GM21786 (cell line): ENCODE results near the gene CDC42EP5.

Source experiments
- ATAC-seq: cut with Tn5 transposase; IDR thresholded peaks from one replicate; pipeline ENCODE4 v1.9.1; 2021; ENCODE audit not compliant: unreplicated experiment

CDC42EP5 gene

GRCh38 chr19:54462655-54463530 lies 10.2 kb downstream of the CDC42EP5 start:
- no peak for ATAC-seq

GRCh38 chr19:54462047-54462654 lies 10.9 kb downstream of the CDC42EP5 start:
- no peak for ATAC-seq

DNA sequence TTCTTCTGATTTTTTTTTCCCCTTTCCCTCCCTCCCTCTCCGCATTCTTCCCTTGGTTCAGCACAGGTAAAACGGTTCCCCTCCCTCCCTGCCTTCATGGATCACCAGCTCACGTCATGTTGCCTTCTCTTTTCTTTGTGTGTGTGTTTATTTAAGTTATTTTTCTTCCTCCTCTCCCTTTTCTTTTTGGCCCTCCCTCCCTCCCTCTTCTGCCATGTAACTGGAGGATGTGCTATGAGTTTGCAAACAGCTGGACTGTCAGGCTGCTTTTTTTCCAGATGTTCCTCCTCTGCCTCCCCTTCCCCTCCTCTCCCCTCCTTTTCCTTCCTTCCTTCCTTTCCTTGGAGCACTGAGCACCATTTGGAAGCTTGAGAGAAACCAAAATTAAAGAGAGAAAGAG lies 11.5 kb downstream of the CDC42EP5 start:
- ATAC-seq: no peak

DNA sequence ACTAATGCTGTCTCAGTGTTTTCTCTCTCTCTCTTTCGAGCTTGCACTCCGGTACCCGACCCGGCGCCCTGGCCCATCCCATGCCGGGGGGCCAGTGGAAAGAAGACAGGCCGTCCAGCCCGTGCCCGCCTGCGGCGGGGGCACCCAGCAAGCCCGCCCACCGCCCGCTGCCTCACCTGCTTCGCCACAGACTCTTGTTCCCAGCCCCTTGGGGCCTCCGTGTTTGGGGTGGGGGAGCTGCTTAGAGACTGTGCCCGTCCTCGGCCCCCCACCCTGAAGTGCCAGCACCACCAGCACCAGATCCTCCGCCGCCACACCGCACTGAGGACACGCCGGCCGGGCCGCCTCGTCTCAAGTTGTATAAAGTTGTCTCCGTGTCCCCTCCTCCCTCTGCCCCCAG lies 11.9 kb downstream of the CDC42EP5 start:
- ATAC-seq: no peak

DNA sequence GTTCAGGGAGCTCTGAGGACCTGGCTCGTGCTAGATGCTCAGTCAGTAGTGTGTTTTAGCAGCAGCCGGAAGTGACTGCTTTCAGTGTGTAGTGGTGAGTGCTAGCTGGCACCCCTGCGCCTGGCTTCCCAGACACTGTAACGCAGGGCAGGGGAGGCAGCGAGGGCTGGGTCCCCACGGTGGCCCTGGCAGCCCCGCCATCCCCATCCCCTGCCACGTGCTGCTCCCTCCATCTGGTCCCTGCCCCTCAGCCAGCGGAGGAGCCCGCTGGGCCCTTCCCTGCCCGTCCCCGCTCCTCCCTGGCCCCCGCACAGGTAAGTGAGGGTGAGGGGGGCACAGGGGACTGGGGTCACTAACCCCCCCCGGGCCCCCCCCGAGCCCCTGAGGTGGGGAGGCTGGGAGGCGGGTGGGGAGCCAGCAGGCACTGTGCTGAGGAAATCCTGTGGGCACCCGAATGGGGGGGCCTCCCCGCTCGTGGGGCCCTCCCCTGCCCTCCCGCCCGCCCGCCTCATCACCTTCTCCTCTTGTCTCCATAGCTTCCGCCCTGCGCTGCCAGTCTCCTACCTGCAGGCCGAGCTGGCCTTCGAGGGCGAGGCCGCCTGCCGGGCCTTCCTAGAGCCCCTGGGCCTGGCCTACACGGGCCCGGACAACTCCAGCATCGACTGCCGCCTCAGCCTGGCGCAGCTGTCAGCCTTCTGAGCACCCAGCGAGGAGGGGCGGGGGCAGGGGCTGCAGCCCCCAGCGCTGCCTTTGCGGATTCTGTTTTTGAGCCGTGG lies 12.7 kb downstream of the CDC42EP5 start:
- no peak for ATAC-seq

- no peak for ATAC-seq
These were observed 13.5 kb downstream of the CDC42EP5 start for GRCh38 chr19:54459282-54460229.

DNA sequence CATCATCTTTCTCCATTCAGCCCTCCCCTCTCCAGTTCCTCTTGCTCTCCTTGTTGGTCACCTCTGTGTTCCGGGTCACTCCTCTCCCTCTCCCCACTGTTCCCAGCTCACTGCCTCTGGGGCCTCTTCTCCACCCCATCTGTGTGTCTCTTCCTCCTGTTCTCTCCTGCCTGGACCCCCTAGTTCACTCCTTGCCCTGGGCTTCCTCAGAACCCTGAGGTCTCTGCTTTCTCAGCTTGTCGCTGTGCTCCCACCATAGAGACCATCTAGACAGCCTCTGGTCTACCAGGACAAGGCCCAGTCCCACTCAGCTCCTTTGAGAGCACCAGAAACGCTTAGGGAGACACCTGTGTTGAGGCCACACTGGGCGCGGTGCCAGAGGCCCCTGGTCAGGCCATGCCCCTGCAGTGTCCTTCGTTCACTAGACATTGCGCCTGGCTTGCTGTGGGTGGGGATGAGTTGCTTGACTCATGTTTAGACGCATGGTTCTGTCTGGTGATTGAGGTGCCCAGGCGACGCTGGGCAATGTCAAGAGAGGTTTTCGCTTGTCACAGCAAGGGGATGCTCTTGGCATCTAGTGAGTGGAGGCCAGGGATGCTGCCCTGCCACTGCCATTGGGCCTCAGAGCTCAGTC lies 14.3 kb downstream of the CDC42EP5 start:
- ATAC-seq: no peak

- no peak for ATAC-seq
These were observed 15.1 kb downstream of the CDC42EP5 start for GRCh38 chr19:54457773-54458647.

GRCh38 chr19:54456423-54457373 lies 16.4 kb downstream of the CDC42EP5 start:
- ATAC-seq: no peak

DNA sequence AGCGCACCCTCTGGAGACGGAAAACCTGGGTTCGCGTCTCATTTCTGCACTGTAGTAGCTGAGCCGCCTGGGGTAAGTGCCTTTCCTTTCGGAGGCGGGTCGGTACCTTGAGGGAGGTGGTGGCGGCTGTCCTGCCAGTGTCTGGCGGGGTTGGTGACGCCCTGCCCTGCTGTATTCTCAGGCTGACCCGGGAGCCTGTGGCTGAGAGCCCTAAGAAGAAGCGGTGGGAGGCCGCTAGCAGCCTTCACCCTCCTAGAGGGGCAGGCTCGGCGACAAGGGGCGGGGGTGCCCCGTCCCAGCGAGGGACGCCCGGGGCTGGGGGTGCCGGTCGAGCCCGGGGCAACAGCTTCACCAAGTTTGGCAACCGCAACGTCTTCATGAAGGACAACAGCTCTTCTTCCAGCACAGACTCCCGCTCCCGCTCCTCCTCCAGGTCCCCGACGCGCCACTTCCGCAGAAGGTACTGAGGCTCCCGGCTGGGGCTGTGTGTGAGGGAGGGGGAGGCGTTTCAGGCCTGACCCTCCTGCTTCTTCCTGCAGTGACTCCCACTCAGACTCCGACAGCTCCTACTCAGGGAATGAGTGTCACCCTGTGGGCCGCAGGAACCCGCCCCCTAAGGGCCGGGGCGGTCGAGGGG lies 17.2 kb downstream of the CDC42EP5 start:
- no peak for ATAC-seq

- ATAC-seq: no peak
These were observed 18.1 kb downstream of the CDC42EP5 start for GRCh38 chr19:54454781-54455675.

DNA sequence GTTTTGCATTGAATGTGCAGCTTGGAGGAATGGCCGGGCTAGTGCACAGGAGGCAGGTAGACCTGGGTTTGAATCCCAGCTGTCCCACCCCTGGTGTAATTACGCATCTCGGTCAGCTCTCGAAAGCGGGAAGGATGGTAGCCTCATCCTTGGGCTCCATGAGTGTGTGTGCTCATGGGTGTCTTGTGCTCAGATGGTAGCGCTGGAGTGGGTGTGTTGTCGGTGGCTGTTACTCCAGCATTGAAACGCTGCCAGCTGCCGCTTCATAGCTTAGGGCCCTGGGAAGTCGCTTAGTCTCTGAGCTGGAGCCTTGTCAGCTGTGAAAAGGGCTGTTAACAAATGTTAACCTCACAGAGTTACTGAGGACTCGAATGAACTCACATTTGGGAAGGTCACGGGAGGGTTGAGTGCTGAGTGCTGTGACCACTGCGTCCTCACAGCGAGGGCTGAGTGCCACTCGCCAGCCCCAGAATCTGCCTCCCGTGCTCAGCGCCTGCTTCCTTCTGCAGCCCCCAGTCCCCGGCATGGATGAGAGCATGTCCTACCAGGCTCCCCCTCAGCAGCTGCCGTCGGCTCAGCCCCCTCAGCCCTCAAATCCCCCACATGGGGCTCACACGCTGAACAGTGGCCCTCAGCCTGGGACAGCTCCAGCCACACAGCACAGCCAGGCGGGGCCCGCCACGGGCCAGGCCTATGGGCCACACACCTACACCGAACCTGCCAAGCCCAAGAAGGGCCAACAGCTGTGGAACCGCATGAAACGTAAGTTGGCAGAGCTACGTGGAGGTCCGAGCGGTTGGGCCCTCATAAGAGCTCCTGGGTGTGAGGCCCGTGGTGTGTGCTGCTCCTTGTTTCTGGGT lies 18.9 kb downstream of the CDC42EP5 start:
- ATAC-seq: no peak

DNA sequence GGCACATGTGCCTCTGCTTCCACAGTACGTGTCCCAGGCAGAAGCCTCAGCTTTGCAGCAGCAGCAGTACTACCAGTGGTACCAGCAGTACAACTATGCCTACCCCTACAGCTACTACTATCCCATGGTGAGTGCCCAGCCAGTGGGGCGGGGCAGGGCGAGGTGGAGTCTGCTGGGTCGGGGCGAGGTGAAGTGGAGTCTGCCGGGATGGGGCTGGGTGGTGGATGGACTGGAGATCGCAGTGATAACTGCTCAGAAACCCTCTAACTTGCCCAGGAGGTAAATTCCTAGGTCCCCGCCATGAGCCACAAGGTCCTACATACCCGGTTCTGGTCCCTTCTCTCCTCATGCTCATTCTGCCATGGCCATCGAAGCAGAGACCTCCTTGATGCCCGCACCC lies 20.5 kb downstream of the CDC42EP5 start:
- no peak for ATAC-seq

GRCh38 chr19:54451997-54452396 lies 21.1 kb downstream of the CDC42EP5 start:
- ATAC-seq: no peak

- ATAC-seq: no peak
These were observed 21.7 kb downstream of the CDC42EP5 start for GRCh38 chr19:54451331-54451871.
